Right hindlimb (tissue), 1 donor: Measurements from ENCODE around the gene GRB2.
A peak's percentile ranks its signal among the peaks of the same experiment; 100 is the strongest.
"Not testable (repeated sequence)": the region's sequence is repeated elsewhere in the genome, so short reads cannot be mapped to it uniquely, and the experiment has no call there.

Source experiments
- DNase-seq: peaks from one replicate; pipeline ENCODE4 v3.0.0-alpha.2; 2018

GRB2 gene

DNA sequence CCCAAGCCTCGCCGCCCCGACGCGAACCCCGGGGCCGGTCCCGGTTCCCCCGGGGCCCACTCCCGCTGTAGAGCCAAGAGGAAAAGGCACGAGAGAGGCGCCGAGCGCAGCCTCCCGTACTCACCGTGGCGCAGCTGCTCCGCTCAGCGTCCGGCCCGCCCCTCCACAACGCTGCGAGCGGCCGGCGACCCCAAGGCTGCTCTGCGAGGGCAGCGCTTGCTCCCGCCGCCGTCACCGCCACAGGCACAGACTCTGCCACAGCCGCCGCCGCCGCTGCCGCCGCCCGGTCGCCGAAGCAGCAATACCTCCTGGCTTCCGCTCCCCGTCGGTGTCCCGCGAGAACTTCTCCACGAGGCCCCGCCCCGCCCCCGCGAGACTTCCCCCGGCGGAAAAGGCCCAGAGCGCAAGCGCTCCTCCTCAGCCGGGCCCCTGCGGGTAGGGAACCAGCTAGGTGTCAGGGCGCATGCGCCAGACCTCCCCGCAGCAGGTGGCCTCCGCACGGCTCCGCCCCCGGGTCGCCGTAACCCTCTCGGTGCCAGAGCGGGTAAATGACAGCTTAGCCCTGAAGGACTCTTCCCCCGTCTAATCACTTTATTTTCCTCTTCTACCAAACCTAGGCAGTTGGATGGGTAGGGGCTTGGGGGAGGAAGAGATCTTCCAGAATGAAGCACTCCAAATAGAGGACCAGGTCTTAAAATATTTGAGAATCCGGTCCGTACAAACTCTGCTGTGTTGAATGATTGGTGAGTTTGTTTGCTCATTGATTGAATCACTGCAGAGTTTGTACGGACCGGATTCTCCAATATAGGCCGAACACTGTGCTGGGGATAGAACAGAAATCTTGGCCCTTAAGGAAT, at the start of gene GRB2:
TSS of gene GRB2 (minus strand) at position 314 of the 857 bp plus-strand sequence. CDS start 12,050 bp downstream, outside the sequence.
- peak; percentile 99 for DNase-seq

DNA sequence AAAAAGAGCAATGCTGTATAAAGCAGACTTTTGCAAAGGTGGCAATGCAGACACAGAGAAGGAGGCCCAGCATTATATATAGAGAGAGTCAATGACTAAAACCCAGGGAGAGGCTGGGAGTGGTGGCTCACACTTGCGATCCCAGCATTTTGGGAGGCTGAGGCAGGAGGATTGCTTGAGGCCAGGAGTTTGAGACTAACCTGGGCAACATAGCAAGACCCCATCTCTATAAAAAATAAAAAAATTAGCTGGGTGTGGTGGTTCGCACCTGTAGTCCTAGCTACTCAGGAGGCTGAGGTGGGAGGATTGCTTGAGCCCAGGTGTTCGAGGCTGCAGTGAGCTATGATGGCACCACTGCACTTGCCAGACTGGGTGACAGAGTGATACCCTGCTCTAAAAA, 49.2 kb upstream of the GRB2 start:
- not testable (repeated sequence) for DNase-seq

DNA sequence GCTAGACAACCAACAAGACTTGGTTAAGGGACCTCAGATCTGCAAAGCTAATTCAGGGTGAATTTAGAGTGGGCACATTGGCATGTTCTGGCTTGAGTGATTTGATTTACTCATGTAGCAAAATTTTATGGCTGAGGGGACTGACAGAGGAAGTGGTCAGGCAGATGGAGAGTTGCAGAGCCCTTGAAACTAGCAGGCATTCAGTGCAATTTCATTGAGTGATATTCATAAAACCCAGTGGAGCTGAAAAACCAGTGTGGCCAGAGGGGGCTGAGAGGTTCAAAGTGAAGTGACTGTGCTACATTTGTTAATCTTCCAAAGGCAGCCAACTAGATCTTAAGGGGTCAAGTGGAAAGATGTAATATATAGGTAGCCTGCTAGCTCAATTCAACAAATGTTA, 48.7 kb upstream of the GRB2 start:
- DNase-seq: no peak

DNA sequence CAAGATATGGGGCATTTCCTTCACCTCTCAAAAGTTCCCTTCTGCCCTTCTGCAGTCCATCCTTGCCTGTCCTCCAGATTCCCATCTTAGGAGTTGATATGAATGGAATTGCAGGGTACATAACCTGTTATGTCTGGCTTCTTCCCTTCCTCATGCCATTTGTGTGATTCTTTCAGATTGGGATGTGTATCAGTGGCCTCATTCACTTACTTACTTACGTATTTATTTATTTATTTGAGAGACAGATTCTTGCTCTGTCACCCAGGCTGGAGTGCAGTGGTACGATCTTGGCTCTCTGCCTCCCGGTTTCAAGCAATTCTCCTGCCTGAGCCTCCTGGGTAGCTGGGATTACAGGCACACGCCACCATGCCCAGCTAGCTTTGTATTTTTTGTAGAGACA, 44.8 kb upstream of the GRB2 start:
- no peak for DNase-seq

DNA sequence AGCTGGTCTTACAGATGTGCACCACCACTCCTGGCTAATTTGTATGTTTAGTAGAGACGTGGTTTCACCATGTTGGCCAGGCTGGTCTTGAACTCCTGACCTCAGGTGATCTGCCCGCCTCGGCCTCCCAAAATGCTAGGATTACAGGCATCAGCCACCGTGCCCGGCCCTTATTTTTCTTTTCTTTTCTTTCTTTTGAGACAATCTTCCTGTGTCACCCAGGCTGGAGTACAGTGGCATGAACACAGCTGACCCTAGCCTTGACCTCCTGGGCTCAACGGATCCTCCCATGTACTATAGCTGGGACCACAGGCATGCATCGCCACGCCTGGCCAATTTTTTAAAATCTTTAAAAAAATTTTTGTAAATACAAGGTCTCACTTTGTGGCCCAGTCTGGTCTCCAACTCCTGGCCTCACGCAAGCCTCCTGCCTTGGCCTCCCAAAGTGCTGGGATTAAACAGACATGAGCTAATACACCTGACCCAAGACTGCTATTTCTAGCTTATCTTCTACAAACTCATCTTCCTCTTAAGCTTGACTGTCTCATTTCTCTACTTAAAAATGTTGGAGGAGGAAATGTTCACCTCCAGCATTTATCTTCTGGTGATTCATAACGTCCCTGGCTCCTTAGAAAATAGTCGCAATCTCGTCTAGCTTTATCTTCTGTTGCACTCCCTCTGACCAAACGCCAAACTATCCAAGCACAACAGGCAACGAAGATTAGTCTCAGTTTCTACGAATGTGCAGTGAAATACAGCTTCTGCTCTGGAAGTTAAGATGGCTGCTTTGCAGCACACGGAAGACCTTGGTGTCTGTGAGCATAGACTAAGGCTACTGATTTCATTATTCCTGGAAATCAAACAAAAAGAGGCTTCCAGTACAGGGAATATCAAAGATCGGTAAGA, 42.7 kb upstream of the GRB2 start:
- no peak for DNase-seq

DNA sequence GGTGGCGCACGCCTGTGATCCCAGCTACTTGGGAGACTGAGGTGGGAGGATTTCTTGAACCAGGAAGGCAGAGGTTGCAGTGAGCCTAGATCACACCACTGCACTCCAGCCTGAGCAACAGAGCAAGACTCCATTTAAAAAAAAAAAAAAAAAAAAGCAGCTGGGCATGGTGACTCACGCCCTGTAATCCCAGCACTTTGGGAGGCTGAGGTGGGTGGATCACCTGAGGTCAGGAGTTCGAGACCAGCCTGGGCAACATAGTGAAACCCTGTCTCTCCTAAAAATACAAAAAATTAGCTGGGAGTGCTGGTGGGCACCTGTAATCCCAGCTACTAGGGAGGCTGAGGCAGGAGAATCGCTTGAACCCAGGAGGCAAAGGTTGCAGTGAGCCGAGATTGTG, 40.4 kb upstream of the GRB2 start:
- DNase-seq: not testable (repeated sequence)

DNA sequence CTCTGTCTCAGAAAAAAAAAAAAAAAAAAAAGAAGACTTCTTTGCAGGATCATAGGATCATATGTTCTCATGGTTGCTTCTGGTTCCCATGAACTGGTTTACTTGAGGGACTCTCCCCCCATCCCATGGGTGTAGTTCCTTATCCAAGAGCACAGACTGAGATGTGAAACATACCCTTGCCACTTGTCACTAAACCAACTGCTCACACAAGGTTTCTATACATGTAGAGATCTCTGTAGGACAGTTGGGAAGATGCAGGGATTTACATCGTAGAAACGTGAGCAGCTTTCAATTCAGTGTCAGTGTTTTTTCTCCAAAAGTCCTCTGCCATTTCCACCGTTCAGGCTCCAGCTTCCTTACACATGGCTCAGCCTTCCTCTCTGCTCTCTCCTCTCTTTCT, 39.8 kb upstream of the GRB2 start:
- no peak for DNase-seq

DNA sequence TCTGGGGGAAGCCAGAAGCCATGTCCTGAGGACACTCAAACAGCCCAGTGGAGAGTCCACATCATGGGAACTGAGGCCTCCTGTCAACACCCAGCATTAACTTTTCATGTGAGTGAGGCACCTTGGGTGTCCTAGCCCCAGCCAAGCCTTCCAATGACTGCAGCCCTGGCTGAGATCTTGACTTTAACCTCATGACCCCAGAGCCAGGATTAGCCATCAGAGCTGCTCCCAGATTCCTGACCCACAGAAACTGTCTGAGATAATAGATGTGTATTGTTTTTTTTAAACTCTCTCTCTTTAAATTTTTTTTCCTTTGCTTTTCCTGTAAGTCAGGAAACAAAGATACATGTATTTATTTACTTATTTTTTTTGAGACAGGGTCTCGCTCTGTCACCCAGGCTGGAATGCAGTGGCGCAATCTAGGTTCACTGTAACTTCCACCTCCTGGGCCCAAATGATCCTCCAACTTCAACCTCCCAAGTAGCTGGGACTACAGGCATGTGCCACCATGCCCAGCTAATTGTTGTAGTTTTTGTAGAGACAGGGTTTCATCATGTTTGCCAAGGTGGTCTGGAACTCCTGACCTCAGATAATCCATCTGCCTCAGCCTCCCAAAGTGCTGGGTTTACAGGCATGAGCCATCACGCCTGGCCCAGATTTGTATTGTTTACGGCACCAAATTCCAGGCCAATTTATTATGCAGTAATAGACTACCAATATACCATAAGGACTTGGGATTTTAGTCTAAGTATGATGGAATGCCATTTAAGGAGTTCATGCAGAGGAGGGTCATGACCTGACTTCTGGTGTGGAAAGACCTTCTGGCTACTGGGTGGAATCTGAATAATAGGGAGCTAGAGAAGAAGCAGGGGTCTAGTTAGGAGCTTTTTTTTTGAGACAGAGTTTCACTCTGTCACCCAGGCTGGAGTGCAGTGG, 37.0 kb upstream of the GRB2 start:
- DNase-seq: no peak

DNA sequence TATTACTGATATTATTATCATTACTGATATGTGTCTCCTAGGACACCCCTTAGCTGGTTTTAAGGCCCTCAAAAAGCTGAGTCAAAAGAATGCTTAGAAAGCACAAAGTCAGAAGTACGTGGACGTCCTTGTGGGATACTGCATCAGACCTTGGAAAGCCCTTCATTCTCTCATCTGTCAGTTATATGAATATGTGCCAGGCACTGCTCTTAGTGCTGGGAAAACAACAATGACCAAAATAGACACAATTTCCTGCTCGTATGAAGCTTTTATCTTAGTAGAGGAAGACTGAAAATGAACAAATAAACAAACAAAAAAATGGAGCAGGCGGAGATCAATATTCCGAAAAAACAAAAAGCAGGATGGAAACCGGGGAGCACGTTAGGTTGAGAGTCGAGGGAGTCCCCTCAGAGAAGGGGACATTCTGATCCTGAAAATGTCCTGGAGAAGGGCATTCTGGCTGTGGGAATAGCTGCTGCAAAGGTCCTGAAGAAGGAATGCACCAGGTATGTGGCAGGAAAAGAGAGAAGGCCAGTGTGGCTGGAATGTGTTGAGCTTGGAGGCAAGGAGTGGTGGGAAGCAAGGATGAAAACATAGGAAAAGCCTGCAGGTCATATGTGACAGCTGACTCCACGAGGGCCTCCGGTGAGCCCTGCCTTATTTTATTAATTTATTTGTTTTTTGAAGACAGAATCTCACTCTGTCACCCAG, 35.4 kb upstream of the GRB2 start:
- DNase-seq: no peak

DNA sequence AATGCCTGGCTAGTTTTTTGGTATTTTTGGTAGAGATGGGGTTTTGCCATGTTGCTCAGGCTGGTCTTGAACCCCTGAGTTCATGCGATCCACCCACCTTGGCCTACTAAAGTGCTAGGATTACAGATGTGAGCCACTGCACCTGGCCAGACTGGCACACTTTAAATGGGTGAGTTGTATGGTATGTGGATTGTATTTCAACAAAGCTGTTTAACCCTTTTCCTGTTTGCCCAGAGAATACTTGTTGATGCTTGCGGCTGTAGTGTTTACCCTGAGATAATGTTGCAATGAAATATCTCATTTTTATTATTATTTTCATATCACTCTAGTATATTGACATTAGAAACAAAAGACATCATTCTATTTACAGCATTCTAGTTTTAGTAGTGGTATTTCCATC, 33.8 kb upstream of the GRB2 start:
- no peak for DNase-seq

DNA sequence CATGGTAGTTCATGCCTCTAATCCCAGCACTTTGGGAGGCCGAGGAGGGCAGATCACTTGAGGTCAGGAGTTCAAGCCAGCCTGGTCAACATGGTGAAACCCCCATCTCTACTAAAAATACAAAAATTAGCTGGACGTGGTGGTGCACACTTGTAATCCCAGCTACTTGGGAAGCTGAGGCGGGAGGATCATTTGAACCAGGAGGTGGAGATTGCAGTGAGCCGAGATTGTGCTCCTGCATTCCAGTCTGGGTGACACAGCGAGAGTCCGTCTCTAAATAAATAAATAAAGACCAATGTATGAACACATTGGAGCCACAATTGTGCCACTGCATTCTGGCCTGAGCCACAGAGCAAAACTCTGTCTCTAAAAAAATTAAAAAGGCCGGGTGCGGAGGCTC, 31.9 kb upstream of the GRB2 start:
- not testable (repeated sequence) for DNase-seq

DNA sequence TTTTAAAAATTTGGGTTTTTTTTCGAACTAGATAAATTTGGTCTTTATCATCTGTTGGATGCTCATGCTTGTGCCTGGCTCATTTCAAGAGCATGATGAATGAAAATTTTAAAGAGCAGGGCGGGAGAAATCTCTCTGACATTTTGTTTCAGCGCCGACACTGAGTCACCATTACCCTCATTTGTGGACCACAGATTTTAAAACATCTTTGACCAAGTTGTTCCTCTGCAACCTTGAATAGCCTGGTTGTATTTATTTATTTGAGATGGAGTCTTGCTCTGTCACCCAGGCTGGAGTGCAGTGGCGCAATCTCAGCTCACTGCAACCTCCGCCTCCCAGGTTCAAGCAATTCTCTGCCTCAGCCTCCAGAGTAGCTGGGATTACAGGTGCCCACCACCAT, 29.0 kb upstream of the GRB2 start:
- not testable (repeated sequence) for DNase-seq

DNA sequence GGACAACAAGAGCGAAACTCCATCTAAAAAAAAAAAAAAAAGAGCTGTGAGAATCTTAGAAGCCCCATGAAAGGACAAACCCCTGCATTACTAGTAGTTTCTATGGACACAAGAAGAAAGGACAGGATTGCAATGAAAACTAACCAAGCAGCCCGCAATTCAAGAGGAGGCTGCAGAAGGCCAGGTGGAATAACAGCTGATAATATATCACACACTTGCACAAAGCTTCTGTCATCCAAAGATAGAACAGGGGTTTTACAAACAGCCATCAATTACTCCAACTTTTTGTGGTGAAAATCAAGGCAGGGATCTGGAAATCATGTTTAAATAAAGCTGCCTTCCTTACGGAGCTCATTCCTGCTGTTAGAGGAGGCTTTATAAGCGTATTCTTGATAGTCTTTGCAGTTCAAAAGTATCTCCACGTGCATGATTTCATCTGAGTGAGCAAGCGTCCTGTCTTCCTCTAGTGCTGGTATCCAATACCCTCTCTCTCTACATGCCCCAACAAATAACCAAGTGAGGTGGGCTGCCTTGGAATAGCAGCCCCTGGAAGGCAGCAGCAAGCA, 27.8 kb upstream of the GRB2 start:
- DNase-seq: no peak

DNA sequence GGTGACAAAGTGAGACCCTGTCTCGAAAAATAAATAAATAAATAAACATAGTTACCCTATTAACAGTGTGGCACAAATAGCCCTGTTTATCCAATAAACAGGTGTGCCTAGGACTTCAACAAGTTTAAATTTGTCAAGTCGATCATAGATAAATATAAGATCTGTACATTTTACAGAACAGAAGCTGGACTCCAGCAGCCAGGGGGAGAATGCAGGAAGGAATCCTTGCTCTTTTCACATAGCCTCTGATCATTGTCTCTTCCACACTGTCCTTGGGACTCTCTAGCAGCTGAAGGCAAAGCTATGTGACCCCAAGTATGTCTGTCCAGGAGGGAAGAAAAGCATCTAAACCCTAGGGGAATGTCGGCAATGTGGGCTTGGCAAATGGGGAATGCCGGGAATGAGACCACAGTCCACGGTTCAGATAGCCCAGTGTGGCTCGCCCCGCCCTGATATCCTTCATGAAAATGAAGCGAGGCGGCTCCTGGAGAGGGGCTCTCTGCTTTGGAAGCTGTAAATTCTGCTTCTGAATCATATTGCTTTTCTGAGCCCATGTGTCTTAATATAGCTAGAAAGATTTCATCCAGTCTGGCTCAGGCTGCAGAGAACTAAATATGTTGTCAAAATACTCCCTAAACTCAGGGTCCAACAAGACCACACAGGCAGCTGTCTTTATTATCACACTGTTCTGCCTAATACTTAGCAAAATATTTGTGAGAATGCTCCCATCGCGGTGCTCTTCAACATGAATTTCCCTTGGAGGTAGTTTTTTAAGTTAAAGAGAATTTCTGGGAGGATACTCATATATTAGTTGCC, 24.9 kb upstream of the GRB2 start:
- peak; percentile 57 for DNase-seq

DNA sequence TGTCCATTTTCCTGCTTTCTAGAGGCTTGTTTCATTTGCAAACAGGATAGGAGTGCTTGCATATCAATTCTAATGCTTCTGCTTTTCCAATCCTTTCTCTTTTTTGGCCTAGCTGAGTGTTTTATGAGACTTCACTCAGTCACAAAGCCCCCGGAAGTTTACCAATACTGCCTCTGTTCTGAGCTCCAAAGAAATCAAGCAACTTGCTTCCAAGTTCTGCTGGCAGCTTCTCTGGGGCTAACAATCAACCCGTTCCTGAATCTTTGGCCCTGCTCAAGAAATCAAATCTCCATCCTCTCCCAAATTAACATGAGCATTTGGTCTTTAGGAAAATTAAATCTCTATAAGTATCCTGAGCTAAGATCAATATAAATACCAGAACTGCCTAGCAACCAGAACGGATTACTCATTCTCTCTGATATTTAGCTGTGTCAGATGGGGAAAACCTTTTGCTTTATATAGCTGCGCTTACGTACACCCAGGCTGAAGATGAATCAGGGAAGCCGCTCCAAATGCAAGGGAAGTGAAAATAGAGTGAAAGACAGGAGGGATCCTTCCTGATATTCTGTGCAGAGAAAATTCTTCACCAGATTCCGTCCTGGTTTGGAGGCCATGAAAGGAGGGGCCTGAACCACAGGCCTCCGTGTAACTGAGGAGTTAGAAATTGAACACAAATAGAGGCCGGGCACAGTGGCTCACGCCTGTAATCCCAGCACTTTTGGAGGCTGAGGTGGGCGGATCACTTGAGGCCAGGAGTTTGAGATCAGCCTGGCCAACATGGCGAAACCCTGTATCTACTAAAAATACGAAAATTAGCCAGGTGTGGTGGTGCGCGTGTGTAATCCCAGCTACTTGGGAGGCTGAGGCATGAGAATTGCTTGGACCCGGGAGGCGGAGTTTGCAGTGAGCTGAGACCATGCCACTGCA, 23.3 kb upstream of the GRB2 start:
- peak; percentile 75 for DNase-seq

DNA sequence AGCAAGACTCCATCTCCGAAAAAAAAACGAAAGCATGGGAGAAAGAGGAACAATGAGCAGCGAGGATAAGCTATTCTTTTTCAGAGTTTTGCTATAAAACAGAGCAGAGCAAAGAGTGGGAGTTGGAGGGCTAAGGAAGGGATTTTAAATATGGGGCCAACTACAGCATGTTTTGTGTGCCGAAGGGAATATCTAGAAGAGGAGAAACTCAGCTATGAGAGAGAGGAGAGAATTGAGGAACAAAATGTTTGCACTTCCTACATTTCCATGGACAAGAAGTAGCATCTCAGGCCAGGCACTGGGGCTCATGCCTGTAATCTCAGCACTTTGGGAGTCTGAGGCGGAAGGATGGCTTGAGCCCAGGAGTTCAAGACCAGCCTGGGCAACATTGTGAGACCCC, 13.1 kb upstream of the GRB2 start:
- no peak for DNase-seq

DNA sequence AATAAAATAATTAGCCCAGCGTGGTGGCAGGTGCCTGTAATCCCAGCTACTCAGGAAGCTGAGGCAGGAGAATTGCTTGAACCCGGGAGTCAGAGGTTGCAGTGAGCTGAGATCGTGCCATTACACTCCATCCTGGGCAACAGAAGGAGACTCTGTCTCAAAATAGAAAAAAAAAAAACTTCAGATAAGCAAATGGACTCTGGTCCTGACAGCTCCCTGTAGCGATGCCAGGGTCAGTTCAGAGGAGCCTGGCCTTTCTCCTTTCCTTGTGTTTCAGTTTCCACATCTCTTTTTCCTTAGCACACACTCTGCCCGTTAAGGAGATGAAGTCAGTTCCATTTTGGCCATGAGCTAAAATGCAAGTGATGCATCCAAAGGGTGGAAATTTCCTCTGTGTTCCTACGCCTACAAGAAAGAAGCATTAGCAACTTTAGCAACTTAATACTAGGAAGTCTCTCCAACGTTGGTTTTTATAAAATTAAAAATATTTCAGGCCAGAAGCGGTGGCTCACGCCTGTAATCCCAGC, 11.6 kb upstream of the GRB2 start:
- no peak for DNase-seq

DNA sequence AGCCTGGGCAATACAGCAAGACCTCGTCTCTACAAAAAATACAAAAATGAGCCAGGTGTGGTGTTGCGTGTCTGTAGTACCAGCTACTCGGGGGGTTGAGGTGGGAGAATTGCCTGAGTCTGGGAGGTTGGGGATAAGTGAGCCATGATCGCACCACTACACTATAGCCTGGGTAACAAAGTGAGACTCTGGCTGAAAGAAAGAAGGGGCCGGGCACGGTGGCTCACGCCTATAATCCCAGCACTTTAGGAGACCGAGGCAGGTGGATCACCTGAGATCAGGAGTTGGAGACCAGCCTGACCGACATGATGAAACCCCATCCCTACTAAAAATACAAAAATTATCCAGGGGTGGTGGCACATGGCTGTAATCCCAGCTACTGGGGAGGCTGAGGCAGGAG, 10.5 kb upstream of the GRB2 start:
- DNase-seq: no peak

DNA sequence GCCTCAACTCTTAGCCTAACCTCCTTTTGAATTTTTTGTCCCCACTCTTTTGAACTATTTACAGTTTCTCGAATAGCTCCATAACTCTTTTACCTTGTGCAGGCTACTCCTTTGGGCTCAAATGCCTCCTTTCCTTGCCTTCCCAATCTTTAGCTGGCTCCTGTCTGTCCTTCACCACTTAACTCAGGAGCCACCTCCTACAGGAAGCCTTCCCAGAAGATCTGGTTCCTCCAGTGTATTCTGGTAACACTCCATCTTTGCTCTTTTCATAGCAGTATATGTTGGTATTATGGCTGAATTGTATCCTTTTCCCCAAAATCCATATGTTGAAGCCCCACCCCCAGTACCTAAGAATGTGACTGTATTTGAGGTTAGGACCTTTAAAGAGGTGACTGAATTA, 9.0 kb upstream of the GRB2 start:
- no peak for DNase-seq
